Activated CD4-positive, alpha-beta T cell treated with anti-CD3 and anti-CD28 coated beads, Interleukin-2, amount 50 U/mL, for 1 hour (primary cell): ENCODE data around the gene DMAP1.
"Not testable (repeated sequence)": the region's sequence is repeated elsewhere in the genome, so short reads cannot be mapped to it uniquely, and the experiment has no call there.

ENCODE experiments used
- DNase-seq: peaks from one replicate; pipeline ENCODE4 v3.0.0-alpha.2; 2020

The DMAP1 gene, protein sequence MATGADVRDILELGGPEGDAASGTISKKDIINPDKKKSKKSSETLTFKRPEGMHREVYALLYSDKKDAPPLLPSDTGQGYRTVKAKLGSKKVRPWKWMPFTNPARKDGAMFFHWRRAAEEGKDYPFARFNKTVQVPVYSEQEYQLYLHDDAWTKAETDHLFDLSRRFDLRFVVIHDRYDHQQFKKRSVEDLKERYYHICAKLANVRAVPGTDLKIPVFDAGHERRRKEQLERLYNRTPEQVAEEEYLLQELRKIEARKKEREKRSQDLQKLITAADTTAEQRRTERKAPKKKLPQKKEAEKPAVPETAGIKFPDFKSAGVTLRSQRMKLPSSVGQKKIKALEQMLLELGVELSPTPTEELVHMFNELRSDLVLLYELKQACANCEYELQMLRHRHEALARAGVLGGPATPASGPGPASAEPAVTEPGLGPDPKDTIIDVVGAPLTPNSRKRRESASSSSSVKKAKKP

DNA sequence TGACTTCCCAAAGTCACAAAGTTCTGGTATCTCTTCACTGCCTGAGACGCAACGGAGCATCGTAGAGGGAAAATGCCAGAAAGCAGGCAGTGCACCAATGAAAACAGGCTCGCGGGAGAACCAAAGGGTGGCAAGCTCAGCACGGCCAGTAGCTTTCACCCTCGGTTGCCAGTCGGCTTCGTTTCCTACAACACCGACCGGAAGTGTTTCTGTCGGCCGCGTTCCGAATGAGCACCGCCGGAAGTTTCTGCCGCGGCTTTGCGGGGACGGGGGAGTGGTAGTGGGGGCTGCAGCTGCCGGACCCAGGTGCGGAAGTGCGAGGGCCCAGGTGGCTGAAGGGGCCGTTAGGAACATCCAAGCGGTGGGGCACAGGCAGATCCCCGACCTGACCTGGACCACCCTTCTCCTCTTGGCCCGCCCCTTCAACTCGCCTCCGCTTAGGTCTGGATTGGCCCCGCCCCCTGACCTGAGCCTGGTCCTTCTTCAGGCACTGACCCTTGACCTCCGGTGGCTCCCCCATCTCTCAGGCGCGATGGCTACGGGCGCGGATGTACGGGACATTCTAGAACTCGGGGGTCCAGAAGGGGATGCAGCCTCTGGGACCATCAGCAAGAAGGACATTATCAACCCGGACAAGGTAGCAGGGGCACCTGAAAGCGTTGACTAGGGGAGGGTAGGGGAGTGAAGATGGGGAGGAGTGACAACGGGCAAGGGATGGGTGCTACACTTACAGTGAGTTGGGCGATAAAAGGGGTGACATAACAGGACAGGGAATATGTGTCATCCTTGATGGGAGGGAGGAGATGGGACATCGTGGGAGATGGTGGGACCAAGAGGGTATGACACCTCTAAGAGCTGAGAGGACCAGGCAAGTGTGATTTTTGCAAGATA lies at the start of gene DMAP1:
Gene DMAP1 (plus strand): TSS at position 250 of the 891 bp plus-strand sequence. CDS start 283 bp downstream, at position 533.
- DNase-seq, result peak; percentile 84

DNA sequence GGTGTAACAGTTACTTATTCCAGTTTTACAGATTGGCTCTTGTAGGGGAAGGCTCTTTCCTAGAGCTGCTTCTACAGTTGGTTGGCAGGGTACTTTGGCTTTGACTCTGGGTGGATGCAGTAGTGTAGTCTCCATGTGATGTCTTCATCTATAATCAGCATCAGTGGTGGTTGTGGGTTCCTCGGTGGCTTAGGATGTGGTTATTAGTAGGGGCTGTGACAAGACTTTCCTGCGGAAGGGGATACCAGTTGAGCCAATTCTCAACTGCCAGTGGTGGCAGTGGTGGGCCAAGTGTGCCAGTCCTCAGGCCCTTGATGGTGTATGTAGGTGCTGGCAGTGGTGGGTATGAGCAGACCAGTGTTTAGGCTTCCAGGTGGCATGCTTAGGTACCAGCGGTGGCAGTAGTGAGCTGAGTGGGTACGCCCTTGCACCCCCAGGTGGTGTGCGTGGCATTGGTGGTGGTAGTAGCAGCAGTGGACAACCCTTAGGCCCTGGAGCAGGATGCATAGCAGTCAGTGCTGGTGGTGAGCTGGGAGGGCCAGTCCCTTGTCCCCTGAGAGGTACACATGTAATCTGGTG lies 44.7 kb upstream of the DMAP1 start:
- DNase-seq, result no peak

DNA sequence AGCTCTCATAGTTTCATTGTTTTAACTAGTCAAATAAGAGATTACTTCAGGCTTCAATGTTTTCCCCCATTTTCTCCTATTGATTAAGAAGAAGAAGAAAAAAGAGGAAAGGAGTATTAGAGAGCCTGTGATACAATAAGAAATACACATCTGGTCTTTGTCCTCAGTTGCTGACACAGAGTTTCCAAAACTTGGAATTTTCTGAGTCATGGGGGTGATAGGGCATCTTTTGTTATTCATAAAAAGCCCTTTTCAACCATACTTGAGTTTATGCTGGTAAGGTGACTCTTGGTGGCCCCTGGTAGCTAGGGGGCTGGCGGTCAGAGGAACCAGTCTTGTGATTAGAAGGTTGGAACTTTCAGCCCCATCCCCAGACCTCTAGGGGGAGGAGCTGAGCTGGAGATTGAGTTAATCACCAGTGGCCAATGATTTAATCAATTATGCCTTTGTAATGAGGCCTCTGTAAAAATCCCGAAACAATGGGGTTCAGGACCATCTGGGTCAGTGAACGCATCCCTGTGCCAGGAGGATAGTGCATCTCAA lies 42.9 kb upstream of the DMAP1 start:
- no peak for DNase-seq

DNA sequence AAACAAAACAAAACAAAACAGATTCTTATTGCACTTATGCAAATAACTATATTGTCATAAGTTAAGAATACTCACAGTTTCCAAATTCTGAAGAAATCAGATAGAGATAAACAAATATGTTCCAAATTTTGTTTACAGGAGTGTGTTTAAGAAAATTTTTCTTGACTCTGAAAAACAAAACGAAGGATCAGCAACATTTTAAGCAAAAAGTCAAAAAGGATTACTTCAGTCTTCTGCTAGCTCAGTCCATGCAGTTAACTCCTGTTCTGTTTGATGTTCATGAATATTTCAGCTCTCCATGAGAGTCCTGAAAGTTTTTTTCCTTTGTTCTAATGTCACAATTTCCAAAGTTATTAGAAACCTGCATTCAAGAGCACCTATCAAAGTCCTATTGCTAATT lies 38.6 kb upstream of the DMAP1 start:
- DNase-seq, result no peak

DNA sequence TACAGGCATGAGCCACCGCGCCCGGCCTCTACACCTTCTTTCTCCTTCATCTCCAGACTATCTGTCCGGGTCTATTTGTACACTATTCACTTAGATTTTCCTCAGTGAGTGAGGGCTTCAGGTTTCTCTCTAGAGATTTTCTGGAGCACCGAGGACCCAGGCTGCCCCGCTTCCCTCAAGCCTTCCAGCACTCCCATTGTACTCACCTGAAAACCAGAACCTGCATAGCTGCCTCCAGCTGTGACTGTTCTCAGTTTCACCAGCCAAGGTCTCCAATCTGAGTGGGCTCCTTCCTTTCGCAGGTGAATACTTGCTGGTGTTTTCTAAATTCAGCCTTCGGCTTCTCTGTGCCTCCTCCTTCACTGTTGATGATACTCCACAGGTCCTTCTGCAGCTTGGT lies 12.9 kb upstream of the DMAP1 start:
- DNase-seq, result no peak

DNA sequence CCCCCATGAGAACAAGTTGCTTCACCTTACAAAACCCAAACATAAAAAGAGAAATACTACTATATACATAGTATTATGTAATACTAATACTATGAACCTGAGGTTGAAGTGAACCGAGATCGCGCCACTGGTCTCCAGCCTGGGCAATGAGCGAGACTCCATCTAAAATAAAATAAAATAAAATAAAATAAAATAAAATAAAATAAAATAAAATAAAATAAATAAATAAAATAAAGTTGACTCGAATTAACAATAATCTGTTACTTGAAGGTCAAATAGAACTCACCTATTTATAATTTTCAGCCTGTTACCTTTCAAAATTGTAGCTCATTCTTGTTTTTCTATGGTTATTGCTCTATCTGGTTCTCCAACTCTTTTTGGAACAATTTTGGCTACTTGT lies 6.7 kb upstream of the DMAP1 start:
- DNase-seq, result not testable (repeated sequence)

DNA sequence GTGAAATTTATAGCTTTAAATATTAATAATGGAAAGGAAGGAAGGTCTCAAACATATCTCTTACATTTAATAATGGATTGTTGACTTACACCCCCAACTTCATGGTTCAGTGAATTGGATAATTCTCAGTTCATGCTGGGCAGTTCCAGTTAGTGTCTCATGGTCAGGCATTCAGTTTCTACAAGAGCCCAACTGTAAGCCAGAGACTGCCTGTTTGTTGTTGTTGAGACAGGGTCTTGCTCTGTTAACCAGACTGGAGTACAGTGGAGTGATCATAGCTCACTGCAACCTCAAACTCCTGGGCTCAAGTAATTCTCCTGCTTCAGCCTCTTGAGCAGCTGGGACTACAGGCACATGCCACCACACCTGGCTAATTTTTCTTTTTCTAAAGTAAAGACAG lies 5.0 kb upstream of the DMAP1 start:
- no peak for DNase-seq

DNA sequence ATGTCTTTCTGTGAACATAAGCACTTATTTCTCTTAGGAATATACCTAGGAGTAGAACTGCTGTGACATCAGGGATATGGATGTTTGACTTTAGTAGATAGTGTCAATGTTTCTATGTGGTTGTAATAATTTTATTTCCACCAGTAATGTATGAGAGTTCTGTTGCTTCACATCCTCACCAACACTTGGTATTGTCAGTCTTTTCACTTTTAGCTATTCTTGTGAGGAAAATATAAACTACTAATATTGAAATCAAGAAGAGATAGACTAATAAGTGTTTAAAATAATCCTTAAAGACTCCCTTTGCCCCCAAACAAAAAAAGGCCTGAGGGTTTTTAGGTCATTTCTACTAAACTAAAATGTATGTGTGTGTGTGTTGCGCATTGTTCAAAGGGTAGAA lies 2.7 kb upstream of the DMAP1 start:
- no peak for DNase-seq

DNA sequence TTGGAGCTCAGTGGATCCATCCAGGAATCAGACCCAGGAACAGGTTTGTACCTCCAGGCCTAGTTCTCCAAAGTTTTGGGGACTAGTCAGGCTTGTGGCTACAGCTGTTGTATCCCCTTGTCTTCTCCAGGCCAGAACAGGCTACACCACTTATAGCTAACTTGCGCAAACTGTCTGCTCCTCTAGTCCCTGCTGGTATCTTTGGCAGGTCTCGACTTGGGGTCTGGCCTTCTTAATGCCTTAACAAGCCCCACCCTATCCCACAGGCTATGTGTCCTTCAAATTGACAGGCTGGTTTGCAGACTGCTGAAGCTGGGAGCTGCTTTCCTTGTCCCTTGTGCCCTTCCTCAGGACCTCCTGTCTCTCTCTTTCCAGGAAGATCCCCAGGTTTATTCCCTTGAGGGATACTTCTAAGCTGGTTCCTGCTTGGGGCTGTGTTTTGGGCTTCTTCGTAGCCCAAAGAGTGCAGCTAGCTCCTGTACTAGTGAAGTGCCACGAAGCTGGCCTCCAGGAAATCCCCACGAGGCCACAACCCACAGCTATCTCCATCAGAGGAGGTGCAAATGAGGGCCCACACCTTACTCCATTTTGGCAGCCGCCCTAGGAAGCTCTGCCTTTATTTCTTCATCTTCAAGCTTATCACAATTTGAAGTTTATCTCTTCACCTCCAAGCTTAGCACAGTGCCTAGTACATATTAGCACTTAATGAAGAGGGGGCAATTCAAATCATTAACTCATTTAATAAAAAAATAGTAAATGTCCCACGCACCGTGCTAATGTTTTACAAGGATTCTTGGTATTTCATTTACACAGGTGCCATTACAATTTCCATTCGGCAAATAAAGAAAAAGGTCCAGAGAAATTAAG lies 683 bp upstream of the DMAP1 start:
- DNase-seq, result peak; percentile 13

DNA sequence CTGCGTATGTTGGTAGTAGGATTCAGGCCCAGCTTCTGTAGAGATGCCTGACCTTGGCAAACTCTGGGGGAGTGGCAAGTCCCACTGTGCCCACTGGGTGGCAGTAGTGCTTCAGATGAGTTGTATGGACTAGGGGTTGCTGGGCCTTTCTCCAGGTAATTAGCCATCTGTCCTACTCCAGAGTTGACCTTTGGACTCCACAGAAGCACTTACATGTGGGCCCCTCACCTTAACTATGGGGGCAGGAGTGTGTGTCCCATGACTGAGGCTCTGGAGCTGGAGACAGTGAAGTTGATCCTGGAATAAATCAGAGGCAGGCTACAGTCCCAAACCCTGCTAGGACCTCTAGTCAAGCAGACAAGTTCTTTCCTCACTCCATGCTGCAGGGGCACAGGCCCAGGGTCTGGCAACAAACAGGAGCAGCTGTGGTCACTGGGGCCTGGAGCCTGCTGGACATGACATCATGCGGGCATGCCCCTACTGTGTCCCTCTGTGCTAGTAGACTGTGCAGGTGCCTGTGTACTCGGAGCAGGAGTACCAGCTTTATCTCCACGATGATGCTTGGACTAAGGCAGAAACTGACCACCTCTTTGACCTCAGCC lies 4.6 kb downstream of the DMAP1 start:
- DNase-seq, result peak; percentile 74

DNA sequence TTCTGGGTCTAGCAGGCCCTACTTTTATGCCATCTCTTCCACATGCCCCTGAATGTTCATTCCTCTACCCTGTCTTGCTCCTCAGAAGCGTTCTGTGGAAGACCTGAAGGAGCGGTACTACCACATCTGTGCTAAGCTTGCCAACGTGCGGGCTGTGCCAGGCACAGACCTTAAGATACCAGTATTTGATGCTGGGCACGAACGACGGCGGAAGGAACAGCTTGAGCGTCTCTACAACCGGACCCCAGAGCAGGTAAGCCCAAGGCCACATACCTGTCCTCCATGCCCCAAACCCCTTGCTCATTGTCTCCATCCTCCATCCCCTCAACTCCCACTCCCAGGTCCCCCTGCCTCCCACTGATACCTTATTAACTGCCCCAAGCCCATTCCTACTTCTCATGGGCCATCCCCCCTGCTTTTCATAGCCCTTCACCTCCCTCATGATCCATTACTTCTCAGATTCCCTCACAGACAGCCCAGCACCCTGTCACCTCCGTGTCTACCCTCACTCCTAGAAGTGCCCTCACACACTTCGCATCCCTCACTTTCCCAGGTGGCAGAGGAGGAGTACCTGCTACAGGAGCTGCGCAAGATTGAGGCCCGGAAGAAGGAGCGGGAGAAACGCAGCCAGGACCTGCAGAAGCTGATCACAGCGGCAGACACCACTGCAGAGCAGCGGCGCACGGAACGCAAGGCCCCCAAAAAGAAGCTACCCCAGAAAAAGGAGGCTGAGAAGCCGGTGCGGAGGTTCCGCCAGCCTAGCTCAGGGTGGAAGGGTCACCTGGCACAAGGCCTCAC lies 5.4 kb downstream of the DMAP1 start:
- no peak for DNase-seq

DNA sequence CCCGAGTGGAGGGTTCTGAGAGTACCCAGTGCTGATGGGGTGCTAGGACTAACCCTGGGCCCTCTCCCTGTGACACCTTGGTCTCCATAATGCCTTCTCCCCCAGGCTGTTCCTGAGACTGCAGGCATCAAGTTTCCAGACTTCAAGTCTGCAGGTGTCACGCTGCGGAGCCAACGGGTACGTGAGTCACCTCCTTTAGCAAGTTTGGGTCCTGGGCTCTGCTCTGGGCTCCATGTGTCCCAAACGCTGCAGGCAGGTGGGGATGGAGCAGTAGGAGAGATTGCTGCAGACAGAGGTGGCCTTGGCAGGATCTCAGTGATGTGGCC lies 6.0 kb downstream of the DMAP1 start:
- DNase-seq, result no peak

DNA sequence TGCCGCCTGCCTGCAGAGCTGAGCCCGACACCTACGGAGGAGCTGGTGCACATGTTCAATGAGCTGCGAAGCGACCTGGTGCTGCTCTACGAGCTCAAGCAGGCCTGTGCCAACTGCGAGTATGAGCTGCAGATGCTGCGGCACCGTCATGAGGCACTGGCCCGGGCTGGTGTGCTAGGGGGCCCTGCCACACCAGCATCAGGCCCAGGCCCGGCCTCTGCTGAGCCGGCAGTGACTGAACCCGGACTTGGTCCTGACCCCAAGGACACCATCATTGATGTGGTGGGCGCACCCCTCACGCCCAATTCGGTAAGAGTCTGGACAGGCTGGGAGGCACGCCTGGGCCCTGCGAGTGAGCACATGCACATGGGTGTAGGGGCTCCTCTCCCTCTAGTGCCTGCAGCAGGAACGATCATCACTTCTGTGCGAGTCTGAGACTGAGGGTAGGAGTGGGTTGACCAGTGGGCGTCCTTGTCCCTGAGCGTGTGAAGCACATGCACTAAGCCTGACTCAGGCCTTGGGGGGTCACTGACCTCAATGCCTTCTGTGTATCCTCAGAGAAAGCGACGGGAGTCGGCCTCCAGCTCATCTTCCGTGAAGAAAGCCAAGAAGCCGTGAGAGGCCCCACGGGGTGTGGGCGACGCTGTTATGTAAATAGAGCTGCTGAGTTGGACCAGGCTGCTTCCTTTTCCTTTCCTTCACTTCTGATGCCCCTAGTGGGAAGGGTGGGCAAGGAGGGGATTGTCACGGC lies 6.9 kb downstream of the DMAP1 start:
- DNase-seq, result no peak

DNA sequence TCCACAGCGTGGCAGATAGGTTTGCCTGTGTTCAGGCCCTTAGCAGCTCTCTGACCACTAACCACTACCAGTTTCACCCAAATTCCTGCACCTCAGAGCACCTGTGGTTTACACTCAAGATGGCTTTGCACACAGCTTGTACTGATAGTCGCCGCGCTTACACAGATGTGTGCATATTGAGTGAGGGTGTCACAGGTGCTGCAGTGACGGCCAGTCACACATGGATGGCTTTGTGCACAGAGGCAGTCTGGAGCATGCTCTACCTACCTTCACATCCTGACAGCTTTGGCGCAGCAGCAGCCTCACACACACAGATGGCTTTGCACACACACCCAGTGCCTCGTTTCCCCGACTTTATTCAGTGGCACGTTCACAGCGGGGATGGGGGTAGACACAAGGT lies 7.5 kb downstream of the DMAP1 start:
- DNase-seq, result no peak

DNA sequence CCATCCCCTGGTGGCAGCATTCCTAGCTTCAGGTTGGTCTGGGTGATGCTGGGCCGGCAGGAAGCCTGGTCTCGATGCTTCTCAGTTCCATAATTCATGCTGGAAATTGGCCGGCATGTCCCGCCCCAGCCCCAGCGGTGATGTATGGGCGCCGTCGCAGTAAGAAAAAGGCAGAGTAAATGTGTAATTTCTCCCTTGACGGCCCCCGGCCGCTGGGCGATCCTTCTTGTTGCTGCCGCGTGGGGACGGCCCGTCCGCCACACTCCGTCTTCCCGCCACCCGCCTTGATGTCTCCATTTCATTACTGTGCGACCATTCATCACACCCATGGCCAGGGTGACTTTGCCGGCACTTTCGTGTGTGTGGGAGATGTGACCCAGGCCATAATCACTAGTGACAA lies 8.5 kb downstream of the DMAP1 start:
- no peak for DNase-seq

DNA sequence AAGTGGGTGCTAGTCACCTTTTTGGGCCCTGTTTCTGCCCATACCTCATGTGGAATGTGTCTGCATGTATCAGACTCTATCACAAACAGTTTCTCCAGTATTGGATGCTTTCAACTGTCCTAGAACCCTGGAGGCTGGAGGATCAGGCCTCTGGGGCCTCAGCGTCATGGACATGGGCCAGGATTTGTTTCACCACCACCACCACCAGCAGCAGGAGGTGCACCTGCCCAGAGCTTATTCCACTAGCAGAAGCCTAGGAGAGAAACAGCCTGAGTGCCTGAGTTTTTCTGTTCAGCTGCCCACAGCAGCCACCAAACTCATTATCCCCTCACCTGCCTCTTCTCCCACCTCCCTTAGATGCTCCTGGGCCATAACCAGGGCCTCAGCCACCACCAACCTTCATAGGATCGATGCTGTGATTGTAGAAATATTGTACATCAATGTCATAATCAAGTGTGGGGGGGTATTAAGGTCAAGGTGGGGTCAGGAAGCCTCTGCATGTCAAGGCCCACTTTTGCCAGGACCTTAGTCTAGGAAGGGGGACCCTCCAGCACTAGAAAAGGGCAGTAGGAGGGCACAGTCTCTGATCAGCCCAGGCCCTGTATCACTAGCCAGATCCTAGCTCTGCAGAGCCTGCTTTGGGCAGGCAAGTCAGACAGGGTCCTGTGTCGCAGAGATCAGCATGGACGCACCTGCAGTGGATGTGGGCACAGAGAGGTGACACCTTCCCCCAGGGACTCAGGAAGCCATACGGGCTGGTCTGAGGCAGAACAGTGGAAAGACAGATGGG lies 9.3 kb downstream of the DMAP1 start:
- DNase-seq, result no peak

DNA sequence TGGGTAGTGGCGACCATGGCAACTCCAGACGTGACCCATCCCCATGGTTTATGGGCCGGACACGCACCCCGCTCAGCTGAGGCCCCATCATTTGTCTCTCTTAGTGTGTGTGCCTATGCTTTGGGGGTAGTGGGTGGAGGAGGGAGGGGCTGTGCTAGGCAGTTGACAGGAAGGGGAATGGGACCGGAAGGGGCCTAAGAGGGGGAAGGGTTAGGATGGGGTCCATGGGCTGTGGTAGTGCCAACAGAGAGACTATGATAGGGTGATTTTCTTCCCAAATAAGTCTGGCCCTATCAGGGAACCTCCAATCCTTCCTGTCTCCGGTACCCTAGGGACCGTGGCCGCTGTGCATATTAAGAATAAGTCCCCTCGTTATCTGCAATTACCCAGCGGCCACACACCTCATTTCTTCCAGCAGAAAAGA lies 9.9 kb downstream of the DMAP1 start:
- no peak for DNase-seq

DNA sequence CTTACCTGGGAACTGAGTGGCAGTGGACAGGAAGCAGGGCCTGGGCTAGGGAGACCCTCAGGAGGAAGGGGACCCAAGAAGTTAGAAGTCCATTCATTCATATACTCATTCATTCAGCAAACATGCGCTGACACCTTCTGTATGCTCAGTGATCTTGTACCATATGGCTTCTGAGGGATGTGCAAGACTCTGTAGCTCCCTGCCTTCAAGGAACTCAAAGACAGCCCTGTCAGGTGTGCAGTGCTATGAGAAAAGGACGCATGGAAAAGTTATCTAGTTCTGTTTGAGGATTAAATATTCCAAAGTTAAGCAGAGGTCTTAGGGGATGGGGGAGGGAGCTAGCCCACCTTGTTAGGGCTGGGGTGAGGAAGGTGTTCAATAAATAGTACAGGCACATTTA lies 12.5 kb downstream of the DMAP1 start:
- no peak for DNase-seq

DNA sequence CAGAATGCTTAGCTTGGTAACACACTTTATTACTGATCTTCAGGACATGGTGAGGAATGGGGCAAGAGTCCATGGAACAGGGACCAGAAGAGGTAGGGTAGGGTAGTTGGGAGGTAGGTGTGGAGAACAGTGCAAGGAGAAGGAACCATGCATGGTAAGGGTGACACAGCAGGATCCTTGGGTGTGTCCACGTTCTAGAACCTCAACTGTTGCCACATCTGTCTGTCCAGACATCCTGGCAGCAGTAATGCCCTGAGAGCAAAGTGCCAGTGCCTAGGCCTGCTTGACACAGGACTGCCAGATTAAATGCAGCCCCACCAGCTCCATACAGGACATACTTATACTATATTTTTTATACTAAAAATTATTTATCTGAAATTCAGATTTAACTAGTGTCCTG lies 13.9 kb downstream of the DMAP1 start:
- DNase-seq, result no peak

DNA sequence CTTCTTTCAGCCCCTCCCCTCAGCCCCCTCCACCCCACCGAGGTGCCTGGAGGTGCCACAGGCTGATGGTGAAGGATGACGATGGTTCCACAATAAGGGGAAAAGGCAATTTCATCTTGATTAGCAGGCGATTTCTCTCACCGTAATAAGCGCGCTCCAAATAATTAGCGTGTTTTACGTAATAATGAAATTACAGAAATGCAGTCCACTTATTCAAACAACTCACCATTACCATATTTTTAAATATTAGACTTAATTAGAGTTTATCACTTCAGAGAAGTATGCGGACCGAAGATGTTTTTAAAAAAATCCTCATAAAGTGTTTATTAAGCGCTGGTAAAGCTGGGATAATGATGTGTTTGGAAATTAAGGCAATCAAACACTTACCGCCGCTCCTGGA lies 14.9 kb downstream of the DMAP1 start:
- no peak for DNase-seq
